HCT116 (cell line): ENCODE results near the gene DGKG. TPM values are rescaled to one million over a fixed set of nuclear protein-coding genes. Genes with fewer than 3 reads are reported as not detected.

Source experiments
- ATAC-seq: fragments of 200-7000 bp; cut with Tn5 transposase; 2 replicates; pipeline ENCODE4 v1.9.1; 2020; ENCODE audit warnings: mild to moderate bottlenecking, moderate library complexity
- BruUV-seq: library from RNA; stranded (reverse); fragments of 400-500 nt; replicated peaks from 2 replicates; lab custom pipeline; 2021; lab: Mats Ljungman, UMichigan
- CTCF ChIA-PET: fragments of 300-600 bp; sonication (Branson Sonifier 250); formaldehyde crosslinking; loops from one replicate; lab custom pipeline; 2021; ENCODE audit warnings: antibody characterized with exemption; lab: Charles Lee
- POLR2A ChIA-PET: fragments of 300-600, 350-600 bp; sonication (Branson Sonifier 250); formaldehyde crosslinking; loops from one replicate; lab custom pipeline; 2021; ENCODE audit warnings: antibody characterized with exemption; lab: Charles Lee
- RAD21 ChIA-PET, 2 experiments: fragments of 300-600 bp; sonication (Branson Sonifier 250); formaldehyde crosslinking; loops; one replicate each; lab custom pipeline; 2023; ENCODE audit warnings: low total read pairs in 2 of 2; ENCODE audit not compliant: uncharacterized antibody in 2 of 2, unreplicated experiment in 2 of 2, low non-redundant PET in 1 of 2; lab: Charles Lee
- DNase-seq: peaks from one replicate; pipeline ENCODE4 v3.0.0-alpha.2; 2010; ENCODE audit warnings: low read depth, low spot score
- H2AFZ ChIP-seq: fragments of 200-600 bp; shearing (Covaris generic), sonication (generic); 2 replicates; pipeline ENCODE4 v1.6.1; 2017; ENCODE audit warnings: low read depth, mixed run types, mixed read lengths, antibody characterized with exemption, low read length; ENCODE audit not compliant: poor library complexity, severe bottlenecking
- H3K27ac ChIP-seq: 2 replicates; pipeline ENCODE4 v1.5.1; 2012; ENCODE audit warnings: low read depth, low read length
- H3K27me3 ChIP-seq: fragments of 200-600 bp; sonication (generic); 2 replicates; pipeline ENCODE4 v1.6.1; 2016; ENCODE audit warnings: mixed run types, low read length, mixed read lengths; ENCODE audit not compliant: insufficient read depth
- H3K36me3 ChIP-seq, 2 experiments: fragments of 200-500 bp in 1 of 2; fragments of 200-600 bp in 1 of 2; sonication (Bioruptor generic) in 1 of 2; sonication (generic) in 1 of 2; 2 replicates each; pipeline versions ENCODE4 v1.5.1 to v1.6.1; 2014 to 2016; ENCODE audit warnings: low read length in 2 of 2, inconsistent platforms in 1 of 2, mixed read lengths in 1 of 2, mixed run types in 1 of 2; ENCODE audit not compliant: insufficient read depth in 2 of 2, control insufficient read depth in 1 of 2
- H3K4me1 ChIP-seq, 2 experiments: fragments of 200-600 bp in 1 of 2; sonication (generic) in 1 of 2; 2 replicates each; pipeline versions ENCODE4 v1.5.1 to v1.6.1; 2012 to 2017; ENCODE audit warnings: low read length in 2 of 2, inconsistent platforms in 1 of 2, mild to moderate bottlenecking in 1 of 2, mixed read lengths in 1 of 2, mixed run types in 1 of 2, moderate library complexity in 1 of 2; ENCODE audit not compliant: insufficient read depth in 2 of 2, control insufficient read depth in 1 of 2
- H3K4me2 ChIP-seq: fragments of 200-600 bp; sonication (generic); 2 replicates; pipeline ENCODE4 v1.6.1; 2017; ENCODE audit warnings: mixed run types, low read length, mixed read lengths
- H3K4me3 ChIP-seq, 2 experiments: fragments of 200-600 bp in 1 of 2; sonication (generic) in 1 of 2; replicated peaks in 1 of 2; 2 replicates each; pipeline ENCODE4 v1.5.1; 2011 to 2016; ENCODE audit warnings: low read length in 2 of 2, control low read depth in 1 of 2, low read depth in 1 of 2, mild to moderate bottlenecking in 1 of 2, mixed read lengths in 1 of 2, mixed run types in 1 of 2
- H3K79me2 ChIP-seq: fragments of 200-600 bp; sonication (generic); 2 replicates; pipeline ENCODE4 v1.6.1; 2017; ENCODE audit warnings: mild to moderate bottlenecking, mixed run types, low read length, moderate library complexity, mixed read lengths; ENCODE audit not compliant: insufficient read depth
- H3K9ac ChIP-seq: fragments of 200-600 bp; sonication (generic); 2 replicates; pipeline ENCODE4 v1.6.1; 2016; ENCODE audit warnings: low read length, mixed read lengths
- H3K9me2 ChIP-seq: fragments of 200-600 bp; sonication (generic), shearing (Covaris generic); 2 replicates; pipeline ENCODE4 v1.6.1; 2017; ENCODE audit warnings: mixed run types, mild to moderate bottlenecking, moderate library complexity; ENCODE audit not compliant: insufficient read depth
- H3K9me3 ChIP-seq, 2 experiments: fragments of 200-500 bp in 1 of 2; fragments of 200-600 bp in 1 of 2; sonication (Bioruptor generic) in 1 of 2; sonication (generic) in 1 of 2; 2 replicates each; pipeline ENCODE4 v1.6.1; 2014 to 2017; ENCODE audit warnings: low read length in 2 of 2, mixed read lengths in 2 of 2, inconsistent platforms in 1 of 2, low read depth in 1 of 2, mild to moderate bottlenecking in 1 of 2, mixed run types in 1 of 2, moderate library complexity in 1 of 2; ENCODE audit not compliant: control insufficient read depth in 1 of 2, insufficient read depth in 1 of 2
- H4K20me1 ChIP-seq: fragments of 200-600 bp; sonication (generic), shearing (Covaris generic); 2 replicates; pipeline ENCODE4 v1.6.1; 2017; ENCODE audit warnings: mixed run types, mild to moderate bottlenecking, moderate library complexity; ENCODE audit not compliant: insufficient read depth
- CBX3 ChIP-seq: IDR thresholded peaks from 2 replicates; pipeline ENCODE4 v1.6.1; 2012; ENCODE audit warnings: low read depth
- EGR1 ChIP-seq: IDR thresholded peaks from 2 replicates; pipeline ENCODE4 v1.6.1; 2012; ENCODE audit warnings: low read depth
- ELF1 ChIP-seq: IDR thresholded peaks from 2 replicates; pipeline ENCODE4 v1.6.1; 2012; ENCODE audit warnings: low read depth, borderline replicate concordance
- EZH2 ChIP-seq: fragments of 200-600 bp; sonication (generic); IDR thresholded peaks from 2 replicates; pipeline ENCODE4 v1.6.1; 2017; ENCODE audit warnings: antibody characterized with exemption, mixed run types
- FOSL1 ChIP-seq: IDR thresholded peaks from 2 replicates; pipeline ENCODE4 v1.6.1; 2012; ENCODE audit warnings: low read depth
- JUND ChIP-seq: IDR thresholded peaks from 2 replicates; pipeline ENCODE4 v1.6.1; 2012
- POLR2A ChIP-seq: IDR thresholded peaks from 2 replicates; pipeline ENCODE4 v1.7.0; 2011; ENCODE audit warnings: borderline replicate concordance; ENCODE audit not compliant: insufficient read depth, insufficient read length; ENCODE audit errors: extremely low read depth
- POLR2AphosphoS5 ChIP-seq: IDR thresholded peaks from 2 replicates; pipeline ENCODE4 v1.6.1; 2011; ENCODE audit warnings: mild to moderate bottlenecking, low read depth, low read length, moderate library complexity
- RAD21 ChIP-seq: IDR thresholded peaks from 2 replicates; pipeline ENCODE4 v1.6.1; 2012; ENCODE audit warnings: low read depth, mild to moderate bottlenecking
- SIN3A ChIP-seq: IDR thresholded peaks from 2 replicates; pipeline ENCODE4 v1.6.1; 2012; ENCODE audit warnings: low read depth
- SRF ChIP-seq: IDR thresholded peaks from 2 replicates; pipeline ENCODE4 v1.6.1; 2012; ENCODE audit warnings: low read depth
- ZNF274 ChIP-seq: fragments of 200-500 bp; sonication (Bioruptor generic); IDR thresholded peaks from 2 replicates; pipeline ENCODE4 v1.6.1; 2014; ENCODE audit warnings: mild to moderate bottlenecking, low read depth, low read length, inconsistent platforms
- intact Hi-C: fragments of 100-400 bp; cut with micrococcal nuclease; formaldehyde crosslinking; loops from 2 replicates; pipeline ENCODE4 v1.10.0; 2022
- total RNA-seq: library from RNA; stranded (reverse); gene quantifications from one replicate; pipeline ENCODE4 v1.2.1, GENCODE V29; 2021; ENCODE audit not compliant: unreplicated experiment
- TF ChIP-seq, protein P1 (sequence below): IDR thresholded peaks from 2 replicates; pipeline ENCODE4 v1.6.1; 2012

Gene DGKG
- total RNA-seq, 1 experiment from 2014 or later: 4.8 TPM

DNA sequence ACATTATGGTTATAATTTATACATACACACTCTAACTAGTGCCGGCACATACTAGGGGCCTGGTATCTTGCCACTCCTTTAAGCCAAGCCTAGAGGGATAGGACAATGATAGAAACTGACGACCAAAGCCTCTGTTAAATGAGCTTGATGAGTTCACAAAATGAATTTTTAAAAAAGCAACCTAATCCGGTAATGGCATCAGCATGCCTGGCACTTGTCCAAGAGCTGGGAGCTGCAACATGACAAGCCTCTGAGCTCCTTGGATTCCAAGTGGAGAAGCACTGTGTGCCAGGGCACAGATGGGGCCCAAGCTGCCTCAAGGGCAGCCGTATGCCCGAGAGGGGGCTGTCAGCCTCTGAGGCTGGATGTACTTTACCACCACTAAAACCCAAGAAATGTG, 262.9 kb downstream of the DGKG start:
- no peak overlapping the region for H2AFZ ChIP-seq
- H3K4me1 ChIP-seq: peaks cover 35 to 47% of the 10 kb centered on the region in 2 experiments
- H3K9me3 ChIP-seq: no peaks in the 10 kb centered on the region
- H3K9me2 ChIP-seq: no peaks in the 10 kb centered on the region
- H3K4me3 ChIP-seq: no peak overlapping the region
- no peak overlapping the region for H3K4me2 ChIP-seq
- CTCF ChIA-PET: no interaction called here
- H3K79me2 ChIP-seq: 0 out of 2 replicates have a peak, but pooled peaks cover 4% of the 10 kb centered on the region
- RAD21 ChIA-PET: no interaction called here
- no peak for DNase-seq
- H3K9ac ChIP-seq: no peak overlapping the region
- H3K27ac ChIP-seq: peak overlapping the region; percentile 59; the same call in 1 of the 2 replicates
- H3K27me3 ChIP-seq: no peaks in the 10 kb centered on the region
- POLR2A ChIA-PET: interaction anchor here (1.2 kb wide), 1 partner anchor 9 kb away, joined by 3 read pairs; no protein-coding TSS in a partner anchor
- intact Hi-C loops: no loop called here
- no TSS peak for BruUV-seq
- no peak for ATAC-seq
- TF ChIP-seq SRF (no peak), FOSL1 (no peak), POLR2AphosphoS5 (no peak), SIN3A (no peak), ZNF274 (no peak), ELF1 (no peak), EZH2 (no peak), RAD21 (no peak), POLR2A (no peak), EGR1 (no peak), CBX3 (no peak)
- H4K20me1 ChIP-seq: no peaks in the 10 kb centered on the region
- peaks cover 5 to 7% of the 10 kb centered on the region in 2 experiments; a peak in 2 of 4 replicates for H3K36me3 ChIP-seq

DNA sequence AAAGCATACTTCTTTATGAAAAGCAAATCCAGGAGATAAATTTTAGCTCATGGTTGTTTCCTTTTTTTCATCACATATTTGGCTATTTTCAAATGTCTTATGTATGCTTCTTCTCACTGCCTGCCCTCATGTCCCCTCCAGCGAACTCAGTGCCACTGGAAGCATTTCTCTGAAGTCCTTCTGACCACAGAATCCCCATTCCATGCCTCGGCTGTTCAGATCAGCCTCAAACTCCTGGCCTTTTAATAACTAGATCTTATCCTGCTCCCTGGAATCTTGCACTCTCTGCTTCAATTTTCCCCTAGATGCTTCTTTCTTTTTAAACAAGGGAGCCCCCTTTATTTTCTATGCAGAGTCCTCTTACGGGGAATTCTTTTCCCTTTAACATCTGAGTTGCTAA, 263.3 kb downstream of the DGKG start:
- Histone ChIP-seq H3K27ac (peak overlapping the region; percentile 59; the same call in 1 of the 2 replicates), H3K9me3 (no peaks in the 10 kb centered on the region), H3K4me1 (peaks cover 30 to 45% of the 10 kb centered on the region in 2 experiments), H3K27me3 (no peaks in the 10 kb centered on the region), H2AFZ (no peak overlapping the region), H4K20me1 (no peaks in the 10 kb centered on the region), H3K9ac (no peak overlapping the region; the same call in 1 of the 2 replicates), H3K9me2 (no peaks in the 10 kb centered on the region), H3K4me2 (peak overlapping the region; percentile 71; the same call in 1 of the 2 replicates), H3K36me3 (peaks cover 5 to 7% of the 10 kb centered on the region in 2 experiments; a peak in 2 of 4 replicates), H3K4me3 (no peak overlapping the region), H3K79me2 (0 out of 2 replicates have a peak, but pooled peaks cover 4% of the 10 kb centered on the region)
- TF ChIP-seq, protein P1, sequence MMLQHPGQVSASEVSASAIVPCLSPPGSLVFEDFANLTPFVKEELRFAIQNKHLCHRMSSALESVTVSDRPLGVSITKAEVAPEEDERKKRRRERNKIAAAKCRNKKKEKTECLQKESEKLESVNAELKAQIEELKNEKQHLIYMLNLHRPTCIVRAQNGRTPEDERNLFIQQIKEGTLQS: no peak
- no peak for TF ChIP-seq RAD21
- no peak for TF ChIP-seq JUND
- no TSS peak for BruUV-seq
- RAD21 ChIA-PET: no interaction called here
- CTCF ChIA-PET: interaction anchor here (1.5 kb wide), 1 partner anchor 96 kb away, joined by 3 read pairs; no protein-coding TSS in a partner anchor
- intact Hi-C loops: no loop called here
- no peak for DNase-seq
- POLR2A ChIA-PET: interaction anchor here (1.2 kb wide), 2 partner anchors 9 to 11 kb away, joined by 3 to 4 read pairs; partner anchors contain the start of gene ETV5
- ATAC-seq: no peak
